Lung (tissue), 12 donors: ENCODE measurements around the gene GEN1. TPM values are rescaled to one million over a fixed set of nuclear protein-coding genes. Genes with fewer than 3 reads are reported as not detected.

ENCODE experiments used
- ATAC-seq: fragments of 200-7000 bp; cut with Tn5 transposase; one replicate; pipeline ENCODE4 v1.9.1; 2020; ENCODE audit warnings: moderate number of reproducible peaks; ENCODE audit not compliant: insufficient read depth, low FRiP score
- DNase-seq, 3 donors: peaks; one replicate each; pipeline ENCODE4 v3.0.0-alpha.2; 2013 to 2017
- H3K27ac ChIP-seq, 2 donors: one replicate each; pipeline ENCODE4 v1.5.1; 2013; ENCODE audit warnings: mild to moderate bottlenecking in 2 of 2, moderate library complexity in 2 of 2, control low read depth in 1 of 2, inconsistent platforms in 1 of 2, low read depth in 1 of 2, low read length in 1 of 2
- H3K27me3 ChIP-seq, 3 donors: one replicate each; pipeline ENCODE4 v1.5.1; 2013; ENCODE audit warnings: low read length in 2 of 3; ENCODE audit not compliant: control insufficient read depth in 3 of 3, insufficient read depth in 3 of 3
- H3K36me3 ChIP-seq, 4 donors: one replicate each; pipeline ENCODE4 v1.5.1; 2013; ENCODE audit warnings: low read length in 4 of 4, mild to moderate bottlenecking in 1 of 4, moderate library complexity in 1 of 4; ENCODE audit not compliant: control insufficient read depth in 4 of 4, insufficient read depth in 4 of 4
- H3K4me1 ChIP-seq, 5 donors: one replicate each; pipeline ENCODE4 v1.5.1; 2013; ENCODE audit warnings: low read length in 5 of 5, mild to moderate bottlenecking in 2 of 5, moderate library complexity in 1 of 5; ENCODE audit not compliant: control insufficient read depth in 5 of 5, insufficient read depth in 5 of 5
- H3K4me3 ChIP-seq: one replicate; pipeline ENCODE4 v1.5.1; 2013; ENCODE audit warnings: mild to moderate bottlenecking, control low read depth, moderate library complexity
- H3K9ac ChIP-seq, 2 donors: one replicate each; pipeline ENCODE4 v1.5.1; 2013; ENCODE audit warnings: low read length in 2 of 2, control low read depth in 1 of 2; ENCODE audit not compliant: insufficient read depth in 1 of 2
- H3K9me3 ChIP-seq, 4 donors: one replicate each; pipeline ENCODE4 v1.5.1; 2013; ENCODE audit warnings: low read length in 3 of 4, mild to moderate bottlenecking in 1 of 4, moderate library complexity in 1 of 4; ENCODE audit not compliant: control insufficient read depth in 4 of 4, insufficient read depth in 3 of 4
- WGBS, 2 donors: extraction: QIAGEN DNeasy Blood & Tissue Kit; methylation state at CpG; one replicate each; pipeline ENCODE4 v1.1.7; 2013; 5-methylcytosine and 5-hydroxymethylcytosine counted together
- polyA plus RNA-seq, 2 donors: library from polyadenylated mRNA; stranded (reverse); fragments of 200-250 nt; gene quantifications; one replicate each; pipeline ENCODE4 v1.2.1, GENCODE V29; 2013
- total RNA-seq, 2 donors: library from RNA; depleted of rRNA in 1 of 2; stranded (reverse); fragments of >200 nt in 1 of 2; gene quantifications; one replicate each; pipeline ENCODE4 v1.2.1, GENCODE V29; 2014 to 2021
- TF ChIP-seq, protein P1 (sequence below): IDR thresholded peaks from 2 replicates; pipeline ENCODE4 v1.5.1; 2012; ENCODE audit warnings: mild to moderate bottlenecking; ENCODE audit errors: control extremely low read depth, extremely low read depth
- donor health status: control.
- donor health status: control.
- donor health status: Bipolar disorder and iron deficiency.
- donor health status: healthy.
- donor health status: DM: yes; HTN: yes; CAD: no.

The GEN1 gene
- total and polyA plus RNA-seq, 4 donors: 1.8 to 10.6 (median 4.0) TPM

GRCh38 chr2:17752246-17752645 lies 1.7 kb upstream of the GEN1 start:
- H3K9ac ChIP-seq: peak overlapping the region in 1 of 2 donors; percentile 84
- no peak overlapping the region for H3K4me3 ChIP-seq
- WGBS, 2 donors: 47 to 69% methylated on average over 3 of the region's 3 CpGs
- TF ChIP-seq, protein P1, sequence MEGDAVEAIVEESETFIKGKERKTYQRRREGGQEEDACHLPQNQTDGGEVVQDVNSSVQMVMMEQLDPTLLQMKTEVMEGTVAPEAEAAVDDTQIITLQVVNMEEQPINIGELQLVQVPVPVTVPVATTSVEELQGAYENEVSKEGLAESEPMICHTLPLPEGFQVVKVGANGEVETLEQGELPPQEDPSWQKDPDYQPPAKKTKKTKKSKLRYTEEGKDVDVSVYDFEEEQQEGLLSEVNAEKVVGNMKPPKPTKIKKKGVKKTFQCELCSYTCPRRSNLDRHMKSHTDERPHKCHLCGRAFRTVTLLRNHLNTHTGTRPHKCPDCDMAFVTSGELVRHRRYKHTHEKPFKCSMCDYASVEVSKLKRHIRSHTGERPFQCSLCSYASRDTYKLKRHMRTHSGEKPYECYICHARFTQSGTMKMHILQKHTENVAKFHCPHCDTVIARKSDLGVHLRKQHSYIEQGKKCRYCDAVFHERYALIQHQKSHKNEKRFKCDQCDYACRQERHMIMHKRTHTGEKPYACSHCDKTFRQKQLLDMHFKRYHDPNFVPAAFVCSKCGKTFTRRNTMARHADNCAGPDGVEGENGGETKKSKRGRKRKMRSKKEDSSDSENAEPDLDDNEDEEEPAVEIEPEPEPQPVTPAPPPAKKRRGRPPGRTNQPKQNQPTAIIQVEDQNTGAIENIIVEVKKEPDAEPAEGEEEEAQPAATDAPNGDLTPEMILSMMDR: no peak
- no peaks in the 10 kb centered on the region for H3K27me3 ChIP-seq
- no peak overlapping the region for H3K27ac ChIP-seq
- ATAC-seq (no peak), DNase-seq (no peak)
- no peaks in the 10 kb centered on the region for H3K36me3 ChIP-seq
- H3K4me1 ChIP-seq: peaks cover 0 to 29% (median 11%) of the 10 kb centered on the region in 5 donors
- no peaks in the 10 kb centered on the region for H3K9me3 ChIP-seq

DNA sequence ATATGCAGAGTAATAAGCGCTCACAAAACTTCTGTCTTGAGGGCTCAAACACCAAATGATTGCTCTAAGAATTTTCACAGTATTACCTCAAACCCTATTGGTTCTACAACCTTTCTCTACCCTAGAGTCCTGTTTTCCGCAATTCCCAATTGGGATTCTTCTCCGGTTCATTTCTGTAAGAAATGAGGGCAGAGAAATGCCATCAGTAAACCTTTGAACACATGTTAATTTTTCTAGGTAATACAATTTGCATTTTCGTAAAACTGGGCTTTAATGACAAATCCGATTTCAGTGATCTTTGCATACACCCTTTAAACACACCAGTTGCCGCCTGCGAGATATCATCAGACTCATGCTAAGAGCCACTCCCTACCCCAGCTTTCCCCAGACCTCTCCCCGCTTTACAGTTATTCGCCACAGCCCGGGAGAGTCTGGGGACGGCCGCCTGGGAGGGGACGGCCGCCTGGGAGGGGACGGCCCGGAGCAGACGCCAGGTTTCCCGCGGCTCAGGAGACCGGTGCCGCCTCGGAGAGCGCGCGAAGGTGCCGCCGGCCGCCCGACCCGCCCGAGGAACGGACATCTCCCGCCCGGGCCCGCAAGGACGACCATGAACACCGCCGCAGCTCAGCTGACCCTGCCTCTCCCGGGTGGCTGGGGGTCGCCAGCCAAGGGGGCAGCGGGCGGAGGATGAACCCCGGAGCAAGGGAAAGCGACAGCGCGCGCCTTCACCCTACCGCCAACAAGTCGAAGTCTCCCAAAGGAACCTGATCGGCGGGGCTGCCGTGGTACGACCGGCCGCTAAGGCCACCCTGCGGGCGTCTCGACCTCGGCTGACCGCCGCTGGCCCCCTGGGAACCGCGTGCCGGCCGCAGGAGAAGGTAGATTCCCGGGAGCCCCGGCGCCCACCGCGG lies 791 bp upstream of the GEN1 start:
- WGBS, 2 donors: 1 to 2% methylated on average over 62 to 70 of the region's 70 CpGs
- Histone ChIP-seq H3K9ac (peak overlapping the region; percentile 76 to 84), H3K27ac (peak overlapping the region; percentile 97), H3K9me3 (no peaks in the 10 kb centered on the region), H3K27me3 (no peaks in the 10 kb centered on the region), H3K4me1 (peaks cover 0 to 29% (median 11%) of the 10 kb centered on the region in 5 donors), H3K36me3 (no peaks in the 10 kb centered on the region), H3K4me3 (peak overlapping the region; percentile 91)
- ATAC-seq: peak; percentile 55
- DNase-seq: peak; percentile 36 to 56 (median 55)
- TF ChIP-seq, protein P1: no peak

DNA sequence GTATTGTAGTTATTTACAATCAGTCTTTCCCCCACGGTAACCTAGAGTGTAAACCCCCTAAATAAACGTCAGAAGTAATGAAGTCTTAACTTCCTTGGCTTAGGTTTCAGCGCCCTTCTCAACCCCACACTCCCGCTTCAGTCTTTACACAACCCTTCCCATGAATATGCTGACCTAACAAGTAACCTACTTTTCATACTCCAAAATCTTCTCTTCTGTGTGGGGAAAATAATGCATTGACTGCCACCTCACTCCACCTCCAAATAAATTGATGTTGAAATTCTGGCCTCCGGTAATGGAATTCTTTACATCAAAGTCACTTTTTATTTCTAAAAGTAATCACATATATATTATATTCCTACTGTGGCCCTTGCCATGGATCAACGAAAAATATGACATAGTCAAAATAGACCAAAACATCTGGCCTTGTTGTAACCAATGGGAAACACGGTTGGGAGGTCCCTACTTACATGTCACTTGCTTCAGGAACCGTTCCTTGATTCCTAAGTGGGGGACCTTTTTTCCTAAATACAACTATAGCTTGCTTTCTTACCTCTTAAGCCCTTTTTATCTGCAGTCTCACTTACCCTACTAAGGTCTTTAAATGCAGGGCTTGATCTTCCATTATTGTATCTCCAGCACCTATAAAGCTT lies 961 bp downstream of the GEN1 start:
- H3K9ac ChIP-seq: peak overlapping the region; percentile 76 to 77
- TF ChIP-seq, protein P1: no peak
- no peaks in the 10 kb centered on the region for H3K27me3 ChIP-seq
- ATAC-seq: no peak
- H3K4me1 ChIP-seq: peaks cover 0 to 29% (median 11%) of the 10 kb centered on the region in 5 donors
- H3K4me3 ChIP-seq: no peak overlapping the region
- WGBS, 2 donors: 20% methylated on average over 8 of the region's 8 CpGs
- no peaks in the 10 kb centered on the region for H3K36me3 ChIP-seq
- H3K9me3 ChIP-seq: no peaks in the 10 kb centered on the region
- peak in 2 of 3 donors; percentile 13 to 41 for DNase-seq
- peak overlapping the region in 1 of 2 donors; percentile 97 for H3K27ac ChIP-seq
